Liver (tissue), 9 donors: ENCODE data around the gene BPTF. TPM values are rescaled to one million over a fixed set of nuclear protein-coding genes. Genes with fewer than 3 reads are reported as not detected.

ENCODE experiments used
- DNase-seq: peaks from one replicate; pipeline ENCODE4 v3.0.0-alpha.2; 2017; ENCODE audit warnings: low spot score
- H3K27ac ChIP-seq, 2 donors: one replicate each; pipeline ENCODE4 v1.7.0; 2013; ENCODE audit warnings: inconsistent platforms in 2 of 2, low read length in 2 of 2, control low read depth in 1 of 2, low read depth in 1 of 2, mild to moderate bottlenecking in 1 of 2
- H3K27me3 ChIP-seq, 4 donors: one replicate each; pipeline versions ENCODE4 v1.6.1 to v1.7.0; 2013; ENCODE audit warnings: low read length in 3 of 4, inconsistent platforms in 1 of 4, mild to moderate bottlenecking in 1 of 4, moderate library complexity in 1 of 4; ENCODE audit not compliant: control insufficient read depth in 4 of 4, insufficient read depth in 4 of 4
- H3K36me3 ChIP-seq, 4 donors: one replicate each; pipeline versions ENCODE4 v1.6.1 to v1.7.0; 2013; ENCODE audit warnings: low read length in 3 of 4, mild to moderate bottlenecking in 3 of 4, low read depth in 1 of 4, moderate library complexity in 1 of 4; ENCODE audit not compliant: control insufficient read depth in 4 of 4, insufficient read depth in 3 of 4
- H3K4me1 ChIP-seq, 4 donors: one replicate each; pipeline versions ENCODE4 v1.6.1 to v1.7.0; 2013; ENCODE audit warnings: low read length in 3 of 4, mild to moderate bottlenecking in 3 of 4, moderate library complexity in 1 of 4; ENCODE audit not compliant: control insufficient read depth in 4 of 4, insufficient read depth in 4 of 4
- H3K4me3 ChIP-seq, 3 donors: one replicate each; pipeline versions ENCODE4 v1.6.1 to v1.7.0; 2013; ENCODE audit warnings: low read length in 3 of 3, control low read depth in 1 of 3, low read depth in 1 of 3, mild to moderate bottlenecking in 1 of 3
- H3K9ac ChIP-seq, 2 donors: one replicate each; pipeline ENCODE4 v1.7.0; 2013; ENCODE audit warnings: low read length in 2 of 2, mild to moderate bottlenecking in 2 of 2, moderate library complexity in 2 of 2, control low read depth in 1 of 2, low read depth in 1 of 2
- H3K9me3 ChIP-seq, 4 donors: one replicate each; pipeline versions ENCODE4 v1.6.1 to v1.7.0; 2013; ENCODE audit warnings: low read length in 3 of 4; ENCODE audit not compliant: control insufficient read depth in 4 of 4
- ATF3 ChIP-seq: IDR thresholded peaks from 2 replicates; pipeline ENCODE4 v1.6.1; 2016; ENCODE audit warnings: antibody characterized with exemption
- CTCF ChIP-seq: fragments of 150-350 bp; IDR thresholded peaks from 2 replicates; pipeline ENCODE4 v1.5.1; 2017; ENCODE audit warnings: improper control_type of control experiment, low read depth, low read length; ENCODE audit not compliant: missing input control
- EGR1 ChIP-seq, 2 donors: IDR thresholded peaks; 2 replicates each; pipeline ENCODE4 v1.6.1; 2016 to 2018; ENCODE audit warnings: antibody characterized with exemption in 2 of 2, low read depth in 2 of 2
- FOXA1 ChIP-seq: IDR thresholded peaks from 2 replicates; pipeline ENCODE4 v1.6.1; 2016; ENCODE audit warnings: antibody characterized with exemption
- FOXA2 ChIP-seq: IDR thresholded peaks from 2 replicates; pipeline ENCODE4 v1.6.1; 2016; ENCODE audit warnings: antibody characterized with exemption
- GABPA ChIP-seq, 2 donors: IDR thresholded peaks in 1 of 2; conservative IDR thresholded peaks in 1 of 2; 2 replicates each; pipeline ENCODE4 v1.6.1; 2016; ENCODE audit warnings: antibody characterized with exemption in 2 of 2, mild to moderate bottlenecking in 1 of 2, moderate library complexity in 1 of 2
- HNF4A ChIP-seq, 2 donors: conservative IDR thresholded peaks; 2 replicates each; pipeline ENCODE4 v1.6.1; 2016; ENCODE audit warnings: antibody characterized with exemption in 2 of 2, mild to moderate bottlenecking in 2 of 2
- JUND ChIP-seq, 2 donors: IDR thresholded peaks; 2 replicates each; pipeline ENCODE4 v1.6.1; 2016; ENCODE audit warnings: antibody characterized with exemption in 2 of 2
- MAX ChIP-seq: IDR thresholded peaks from 2 replicates; pipeline ENCODE4 v1.6.1; 2016; ENCODE audit warnings: antibody characterized with exemption
- NR2F2 ChIP-seq: IDR thresholded peaks from 2 replicates; pipeline ENCODE4 v1.6.1; 2016; ENCODE audit warnings: antibody characterized with exemption
- RAD21 ChIP-seq, 2 donors: IDR thresholded peaks; 2 replicates each; pipeline ENCODE4 v1.6.1; 2016; ENCODE audit warnings: antibody characterized with exemption in 2 of 2, mild to moderate bottlenecking in 2 of 2
- REST ChIP-seq: IDR thresholded peaks from 2 replicates; pipeline ENCODE4 v1.6.1; 2016; ENCODE audit warnings: antibody characterized with exemption, mild to moderate bottlenecking
- RXRA ChIP-seq, 2 donors: IDR thresholded peaks; 2 replicates each; pipeline ENCODE4 v1.6.1; 2017 to 2018; ENCODE audit warnings: antibody characterized with exemption in 2 of 2, mild to moderate bottlenecking in 1 of 2
- SP1 ChIP-seq: IDR thresholded peaks from 2 replicates; pipeline ENCODE4 v1.6.1; 2018; ENCODE audit warnings: antibody characterized with exemption, mild to moderate bottlenecking
- TAF1 ChIP-seq: conservative IDR thresholded peaks from 2 replicates; pipeline ENCODE4 v1.6.1; 2016; ENCODE audit warnings: antibody characterized with exemption, mild to moderate bottlenecking
- YY1 ChIP-seq: IDR thresholded peaks from 2 replicates; pipeline ENCODE4 v1.6.1; 2016; ENCODE audit warnings: antibody characterized with exemption, mild to moderate bottlenecking
- ZBTB33 ChIP-seq: IDR thresholded peaks from 2 replicates; pipeline ENCODE4 v1.6.1; 2016; ENCODE audit warnings: antibody characterized with exemption
- WGBS: extraction: QIAGEN DNeasy Blood & Tissue Kit; methylation state at CpG from one replicate; pipeline ENCODE4 v1.1.7; 2013; 5-methylcytosine and 5-hydroxymethylcytosine counted together
- polyA plus RNA-seq, 2 donors: library from polyadenylated mRNA; stranded (reverse) in 1 of 2; unstranded in 1 of 2; fragments of 200-250 nt in 1 of 2; fragments of >200 nt in 1 of 2; fragmentation: Nextera tagmentation in 1 of 2; extraction: Ambion mirVana in 1 of 2; gene quantifications; one replicate each; pipeline versions ENCODE4 v1.2.1 to v1.2.3, GENCODE V29; 2013 to 2015
- total RNA-seq, 2 donors: library from RNA; depleted of rRNA; stranded (reverse); fragments of >200 nt; gene quantifications; one replicate each; pipeline ENCODE4 v1.2.3, GENCODE V29; 2014
- donor health status: healthy.
- donor health status: healthy.
- donor health status: healthy.
- donor health status: healthy.
- donor health status: healthy.

Gene BPTF
- total and polyA plus RNA-seq, 4 donors: 8.1 to 51.7 (median 29.5) TPM

GRCh38 chr17:67779098-67779672 is 46.1 kb upstream of the BPTF start:
- DNase-seq: peak; percentile 67
- peaks cover 0 to 7% (median 2%) of the 10 kb centered on the region in 4 donors for H3K4me1 ChIP-seq
- peak overlapping the region in 1 of 3 donors; percentile 3 for H3K4me3 ChIP-seq
- H3K27ac ChIP-seq: peak overlapping the region; percentile 76 to 92
- no peaks in the 10 kb centered on the region for H3K9me3 ChIP-seq
- no peaks in the 10 kb centered on the region for H3K36me3 ChIP-seq
- no peaks in the 10 kb centered on the region for H3K27me3 ChIP-seq
- no peak overlapping the region for H3K9ac ChIP-seq
- 21% methylated on average over 13 of the region's 13 CpGs for WGBS
- peak; percentile 92 for TF ChIP-seq SP1
- TF ChIP-seq CTCF: peak; percentile 67
- TF ChIP-seq FOXA1: no peak
- TF ChIP-seq ZBTB33: peak; percentile 60
- TF ChIP-seq MAX: peak; percentile 99
- peak in 1 of 2 donors; percentile 47 for TF ChIP-seq JUND (IDR thresholded peaks at IDR 0.05)
- TF ChIP-seq TAF1: peak; percentile 20
- TF ChIP-seq HNF4A (conservative IDR thresholded peaks at IDR 0.05): peak; percentile 77 to 79
- TF ChIP-seq FOXA2: no peak
- peak; percentile 63 to 72 for TF ChIP-seq RAD21 (IDR thresholded peaks at IDR 0.05)
- peak; percentile 32 for TF ChIP-seq REST
- no peak for TF ChIP-seq EGR1 (IDR thresholded peaks at IDR 0.05; ENCODE audit: low read depth in 2 of 2)
- no peak for TF ChIP-seq NR2F2
- TF ChIP-seq RXRA (IDR thresholded peaks at IDR 0.05): peak; percentile 85 to 89
- TF ChIP-seq YY1: peak; percentile 85
- no peak for TF ChIP-seq ATF3
- peak in 1 of 2 donors; percentile 27 for TF ChIP-seq GABPA (IDR thresholded peaks at IDR 0.05 in 1 of 2, conservative IDR thresholded peaks at IDR 0.05 in 1 of 2)
